AG08396 (cell line): Measurements from ENCODE around the gene RNASET2.
"Not testable (repeated sequence)": the region's sequence is repeated elsewhere in the genome, so short reads cannot be mapped to it uniquely, and the experiment has no call there.

ENCODE experiments used
- DNase-seq: peaks from one replicate; pipeline ENCODE4 v3.0.0; 2012; ENCODE audit warnings: low spot score, mixed read lengths

Gene RNASET2

GRCh38 chr6:166927935-166928643 is 28.3 kb downstream of the RNASET2 start:
- no peak for DNase-seq

GRCh38 chr6:166927240-166927934 is 29.0 kb downstream of the RNASET2 start:
- DNase-seq: no peak

DNA sequence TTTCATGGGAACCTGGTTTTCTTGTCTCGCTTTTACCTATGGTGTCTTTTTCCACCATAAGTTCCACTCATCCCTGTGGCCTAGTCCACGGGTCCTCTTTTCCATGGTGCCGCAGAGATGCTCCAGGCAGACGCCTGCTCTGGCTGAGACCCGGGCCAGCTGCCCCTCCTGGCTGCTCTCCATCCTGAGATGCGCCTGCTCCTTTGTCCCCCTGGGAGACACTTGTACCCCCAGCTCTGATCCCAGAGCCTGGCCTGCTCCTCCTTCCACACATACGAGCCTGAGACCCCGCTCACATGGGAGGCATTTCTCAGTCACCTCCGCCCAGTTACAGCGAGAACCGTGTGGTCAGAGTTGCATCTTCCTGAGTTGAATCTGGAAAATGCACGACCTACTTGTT is 29.6 kb downstream of the RNASET2 start:
- DNase-seq: no peak

DNA sequence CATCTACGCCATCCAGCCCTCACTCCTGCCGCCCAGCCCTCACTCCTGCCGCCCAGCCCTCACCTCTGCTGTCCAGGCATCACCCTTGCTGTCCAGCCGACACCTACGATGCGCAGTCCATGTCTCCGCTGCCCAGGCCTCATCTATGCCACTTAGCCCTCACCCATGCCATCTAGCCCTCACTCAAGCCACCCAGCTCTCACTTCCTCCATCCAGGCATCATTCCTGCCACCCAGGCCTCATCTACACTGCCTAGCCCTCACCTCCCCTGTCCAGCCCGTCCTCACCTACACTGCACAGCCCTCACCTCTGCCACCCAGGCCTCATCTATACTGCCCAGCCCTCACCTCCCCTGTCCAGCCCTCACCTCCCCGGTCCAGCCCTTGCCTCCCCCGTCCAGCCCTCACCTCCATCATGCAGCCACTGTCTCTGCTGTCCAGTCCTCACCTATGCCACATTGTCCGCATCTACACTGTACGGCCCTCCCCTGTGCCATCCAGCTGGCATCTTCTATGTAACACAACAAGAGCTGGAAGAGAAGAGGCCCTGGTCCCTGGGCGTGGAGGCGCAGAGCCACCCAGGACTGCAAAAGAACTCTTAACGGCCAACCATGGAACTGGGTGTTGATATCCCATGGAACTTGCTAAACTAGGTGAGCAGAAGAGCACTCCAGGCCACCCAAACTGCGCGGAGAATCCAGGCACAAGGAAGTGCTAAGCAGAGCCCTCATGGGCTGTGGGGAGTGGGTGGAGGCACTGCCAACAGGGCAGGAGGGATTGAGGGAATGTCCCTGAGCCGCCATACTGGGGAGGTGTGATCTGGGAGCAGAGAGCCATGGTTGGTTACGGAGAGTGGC is 31.0 kb downstream of the RNASET2 start:
- DNase-seq: no peak

DNA sequence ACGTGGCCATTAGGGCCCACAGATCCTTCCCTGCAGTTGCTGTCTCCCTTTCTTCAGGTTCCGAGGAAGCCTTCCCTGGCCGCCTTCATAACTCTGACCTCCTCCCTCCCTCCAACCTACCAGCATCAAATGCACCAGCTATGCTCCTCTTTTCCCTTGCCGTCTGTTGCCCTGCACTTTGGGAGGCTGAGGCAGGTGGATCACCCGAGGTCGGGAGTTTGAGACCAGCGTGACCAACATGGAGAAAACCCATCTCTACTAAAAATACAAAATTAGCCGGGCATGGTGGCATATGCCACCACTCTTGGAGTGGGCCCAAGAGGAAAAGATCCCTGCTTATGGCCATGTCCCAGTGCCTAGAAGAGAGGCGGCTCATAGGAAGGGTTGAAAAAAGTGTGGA is 31.8 kb downstream of the RNASET2 start:
- no peak for DNase-seq

DNA sequence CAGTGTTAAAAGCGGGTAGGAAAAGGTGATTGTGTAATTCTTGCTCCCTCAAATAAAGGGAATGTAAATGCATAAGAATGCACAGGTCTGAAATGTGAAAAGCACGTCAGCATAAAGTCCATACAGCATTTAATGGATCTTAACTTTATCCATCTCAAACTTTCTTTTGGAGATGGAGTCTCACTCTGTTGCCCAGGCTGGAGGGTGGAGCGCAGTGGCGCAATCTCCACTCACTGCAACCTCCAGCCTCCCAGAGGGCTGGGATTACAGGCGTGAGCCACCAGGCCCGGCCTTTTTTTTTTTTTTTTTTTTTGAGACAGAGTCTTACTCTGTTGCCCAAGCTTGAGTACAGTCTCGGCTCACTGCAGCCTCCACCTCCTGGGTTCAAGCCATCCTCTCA is 33.4 kb downstream of the RNASET2 start:
- DNase-seq: no peak

- no peak for DNase-seq
Observed at GRCh38 chr6:166921570-166921969, 34.8 kb downstream of the RNASET2 start.

- DNase-seq: no peak
Observed at GRCh38 chr6:166916824-166917223, 39.5 kb downstream of the RNASET2 start.

DNA sequence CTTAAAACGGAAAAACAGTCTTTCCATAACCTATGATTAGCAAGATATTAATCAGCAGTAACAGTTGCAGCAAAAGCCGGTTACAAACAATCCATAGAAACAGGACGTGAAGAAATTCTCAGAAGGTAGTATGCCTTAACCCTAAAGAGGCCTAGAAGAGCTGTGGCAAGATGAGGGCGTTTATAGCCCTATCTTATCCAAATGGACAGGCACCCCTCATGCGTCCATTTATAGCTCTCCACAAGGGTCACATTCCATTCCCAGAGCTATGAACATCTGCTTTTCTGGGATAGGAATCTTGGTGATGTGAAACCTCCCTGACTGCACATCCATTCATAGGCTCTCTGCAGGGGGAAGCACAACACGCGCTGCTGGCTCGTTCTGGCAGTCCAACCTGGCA is 40.9 kb downstream of the RNASET2 start:
- not testable (repeated sequence) for DNase-seq

DNA sequence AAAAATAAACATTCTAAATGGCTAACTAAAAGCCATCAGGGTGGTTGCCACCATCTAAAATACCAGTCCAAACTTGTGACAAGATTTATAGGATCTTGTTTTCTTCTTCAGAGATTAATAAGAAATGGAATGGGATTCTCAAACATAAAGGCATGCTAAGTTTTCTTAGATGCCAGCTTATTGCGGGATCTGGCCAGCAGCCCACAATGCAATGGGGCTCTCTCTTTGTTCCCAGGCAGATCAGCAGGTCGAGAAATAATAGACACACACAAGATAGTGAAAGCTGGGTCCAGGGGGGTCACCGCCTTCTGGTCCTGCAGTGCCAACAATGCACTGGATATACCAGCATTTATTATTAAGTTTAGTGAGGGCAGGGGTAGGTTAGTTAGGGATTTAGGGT is 41.4 kb downstream of the RNASET2 start:
- DNase-seq: not testable (repeated sequence)

- DNase-seq: no peak
Observed at GRCh38 chr6:166911248-166911677, 45.1 kb downstream of the RNASET2 start.

DNA sequence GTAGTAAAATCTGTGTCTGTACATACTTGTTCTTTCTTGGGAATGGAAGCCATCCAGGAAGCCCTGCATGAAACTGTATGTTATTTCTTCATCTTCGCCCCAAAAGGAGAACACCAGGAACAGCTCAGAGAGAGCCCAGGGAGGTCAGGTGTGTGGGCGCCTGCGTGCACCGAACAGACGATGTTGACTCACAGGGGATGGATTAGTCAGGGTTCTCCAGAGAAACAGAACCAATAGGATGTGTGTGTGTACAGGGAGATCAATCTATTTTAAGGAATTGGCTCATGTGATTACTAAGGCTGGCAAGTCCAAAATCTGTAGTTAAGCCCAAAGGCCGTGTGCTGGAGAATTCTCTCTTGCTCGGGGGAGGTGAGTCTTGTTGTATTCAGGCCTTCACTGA is 45.7 kb downstream of the RNASET2 start:
- no peak for DNase-seq

- DNase-seq: no peak
Observed at GRCh38 chr6:166908811-166909210, 47.5 kb downstream of the RNASET2 start.

DNA sequence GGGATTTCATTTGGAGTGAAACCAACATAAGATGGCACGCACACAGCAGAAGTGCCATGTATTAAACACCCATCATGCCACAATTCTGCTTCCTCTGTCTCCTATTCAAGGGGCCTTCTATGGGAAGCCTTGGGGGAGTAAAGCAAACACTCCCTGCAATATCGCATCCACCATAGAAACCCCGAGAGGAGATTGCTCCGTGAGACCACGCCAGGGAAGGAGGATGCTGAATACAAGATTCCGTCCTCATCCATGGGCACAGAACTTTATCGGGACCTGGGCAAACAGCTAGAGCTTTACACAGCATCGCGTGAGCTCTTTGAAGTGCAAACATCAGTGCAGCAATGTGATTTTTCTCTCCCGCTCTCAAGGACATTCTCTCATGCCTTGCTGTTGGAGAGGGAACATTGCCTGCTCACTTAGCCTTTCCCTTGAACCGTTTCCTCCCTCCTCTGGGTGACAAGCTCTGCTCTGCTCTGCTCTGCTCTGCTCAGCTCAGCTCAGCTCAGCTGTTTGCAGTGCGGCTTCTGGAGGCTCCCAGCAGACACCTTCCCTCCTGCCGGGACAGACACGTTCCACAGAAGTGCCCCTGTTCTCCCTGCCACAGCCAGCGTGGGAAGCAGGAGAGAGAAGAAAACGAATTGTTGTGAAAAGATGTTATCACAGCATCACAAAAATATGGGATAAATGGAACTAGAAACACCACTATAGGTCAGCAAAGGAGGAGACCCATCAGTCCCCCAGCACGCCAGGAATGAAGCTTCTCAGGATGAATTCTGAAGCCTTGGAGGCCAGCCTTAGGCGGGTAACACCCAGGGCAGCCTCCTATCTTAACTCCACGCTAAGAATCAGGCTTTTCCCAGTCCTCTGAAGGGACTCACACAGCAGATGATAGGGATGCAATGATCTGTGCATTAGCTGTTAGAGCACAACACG is 48.2 kb downstream of the RNASET2 start:
- no peak for DNase-seq

DNA sequence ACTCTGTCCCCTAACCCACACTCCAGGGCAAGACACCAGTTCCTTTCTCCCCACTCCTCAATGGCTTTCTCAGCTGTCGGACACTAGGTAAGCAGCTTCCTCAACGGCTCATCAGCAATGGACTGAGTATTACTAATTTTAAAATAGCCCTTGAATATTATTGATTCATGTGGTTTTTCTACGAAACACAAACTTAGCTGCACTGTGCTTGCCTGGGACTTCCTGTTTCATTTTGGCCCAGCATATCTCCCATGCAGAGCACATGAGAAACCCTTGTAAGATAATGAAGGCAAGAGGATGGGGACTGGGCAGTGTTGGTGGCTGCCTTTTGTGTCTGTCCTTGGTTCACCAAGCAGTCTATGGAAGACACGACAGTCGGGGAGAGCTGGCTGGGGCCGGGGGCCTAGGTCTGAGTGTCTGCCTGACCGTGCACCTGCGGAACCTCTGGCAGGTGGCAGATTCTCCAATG is 48.9 kb downstream of the RNASET2 start:
- DNase-seq: no peak

DNA sequence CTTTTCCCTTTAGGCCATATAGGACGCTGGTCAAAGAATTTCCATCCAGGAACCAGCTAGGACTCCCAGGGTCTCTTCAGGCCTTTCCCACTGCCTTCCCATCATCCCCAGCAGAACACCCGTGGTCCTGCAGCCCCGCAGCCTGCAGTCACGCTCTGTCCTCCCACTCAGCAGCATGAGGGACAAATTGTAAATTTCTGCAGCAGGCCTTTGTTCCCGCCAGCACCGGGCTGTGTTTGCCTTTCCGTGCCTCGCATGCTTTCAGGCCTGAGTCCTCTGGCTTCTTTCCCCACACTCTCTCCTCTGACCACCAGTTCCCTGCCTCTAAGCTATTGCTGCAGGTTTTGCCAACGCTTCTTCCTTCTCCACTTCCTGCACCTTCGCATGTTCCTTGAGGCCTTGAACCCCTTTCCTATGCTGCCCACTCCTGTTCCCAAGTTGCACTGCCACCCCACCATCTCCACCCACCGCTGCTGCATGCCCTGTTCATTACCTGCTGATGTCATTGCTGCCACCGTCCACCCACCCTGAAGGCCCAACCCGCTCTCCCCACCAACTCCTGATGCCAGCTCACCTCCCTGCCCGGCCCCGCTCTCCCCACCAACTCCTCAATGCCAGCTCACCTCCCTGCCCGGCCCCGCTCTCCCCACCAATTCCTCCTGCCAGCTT is 49.8 kb downstream of the RNASET2 start:
- DNase-seq: no peak

DNA sequence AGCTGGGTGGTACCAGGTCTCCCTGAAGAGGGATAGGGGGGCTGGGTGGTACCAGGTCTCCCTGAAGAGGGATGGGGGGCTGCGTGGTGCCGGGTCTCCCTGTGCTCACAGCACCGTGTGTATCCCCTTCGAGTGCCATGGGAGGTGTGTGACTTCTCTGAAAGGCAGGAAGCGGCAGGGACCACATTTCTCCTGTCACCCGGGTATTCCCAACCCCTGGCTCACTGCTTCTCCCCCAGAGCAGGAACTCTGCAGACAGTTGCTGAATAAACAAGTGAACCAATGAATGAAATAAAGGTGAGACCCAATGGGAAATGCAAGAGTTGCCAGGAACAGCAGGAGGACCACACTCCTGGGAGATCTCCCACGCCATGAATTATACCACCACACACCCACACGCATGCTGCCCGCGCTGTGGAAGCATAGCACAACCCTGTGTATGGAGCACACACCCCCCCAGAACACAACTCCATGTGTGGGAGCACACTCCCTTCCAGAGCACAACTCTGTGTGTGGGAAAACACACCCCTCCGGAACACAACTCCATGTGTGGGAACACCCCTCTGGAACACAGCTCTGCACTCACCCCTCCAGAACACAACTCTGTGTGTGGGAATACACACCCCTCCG is 50.7 kb downstream of the RNASET2 start:
- DNase-seq: no peak

GRCh38 chr6:166905013-166905412 is 51.3 kb downstream of the RNASET2 start:
- no peak for DNase-seq

- DNase-seq: no peak
Observed at GRCh38 chr6:166904101-166904746, 52.1 kb downstream of the RNASET2 start.

DNA sequence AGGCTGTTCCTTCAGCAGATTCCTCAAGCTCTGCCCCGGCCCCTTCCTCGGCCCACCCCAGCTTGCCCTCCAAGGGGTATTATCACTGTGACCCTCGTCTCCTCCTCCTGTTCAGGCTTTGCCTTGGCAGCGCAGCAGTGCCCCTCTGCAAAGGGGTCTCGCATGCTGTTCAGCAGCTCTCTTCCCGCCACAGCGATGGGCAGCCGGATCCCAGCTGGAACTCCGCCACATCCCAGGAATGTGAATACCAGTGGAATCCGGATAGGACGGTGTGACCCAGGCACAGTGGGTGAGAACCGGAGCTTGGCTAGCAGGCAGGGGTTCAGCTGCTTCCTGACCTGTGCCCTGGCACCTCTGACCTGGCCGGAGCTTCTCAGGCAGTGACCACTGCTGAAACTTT is 52.9 kb downstream of the RNASET2 start:
- no peak for DNase-seq
